GM18526 (cell line): ENCODE results near the gene CDK11B.

Experiments
- POLR2A ChIP-seq: IDR thresholded peaks from 3 replicates; pipeline ENCODE4 v1.6.1; 2011; ENCODE audit not compliant: insufficient read length; ENCODE audit errors: extremely low read depth

CDK11B gene

GRCh38 chr1:1606232-1606631, 52.6 kb downstream of the CDK11B start:
- no peak for TF ChIP-seq POLR2A

DNA sequence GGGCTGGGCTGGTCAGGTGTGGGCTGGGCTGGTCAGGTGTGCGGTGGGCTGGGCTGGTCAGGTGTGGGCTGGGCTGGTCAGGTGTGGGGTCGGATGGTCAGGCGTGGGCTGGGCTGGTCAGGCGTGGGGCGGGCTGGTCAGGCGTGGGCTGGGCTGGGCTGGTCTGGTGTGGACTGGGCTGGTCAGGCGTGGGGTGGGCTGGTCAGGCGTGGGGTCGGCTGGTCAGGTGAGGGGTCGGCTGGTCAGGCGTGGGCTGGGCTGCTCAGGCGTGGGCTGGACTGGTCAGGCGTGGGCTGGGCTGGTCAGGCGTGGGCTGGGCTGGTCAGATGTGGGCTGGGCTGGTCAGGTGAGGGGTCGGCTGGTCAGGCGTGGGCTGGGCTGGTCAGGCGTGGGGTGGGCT, 53.1 kb downstream of the CDK11B start:
- TF ChIP-seq POLR2A: no peak

GRCh38 chr1:1605034-1605591, 53.7 kb downstream of the CDK11B start:
- no peak for TF ChIP-seq POLR2A

DNA sequence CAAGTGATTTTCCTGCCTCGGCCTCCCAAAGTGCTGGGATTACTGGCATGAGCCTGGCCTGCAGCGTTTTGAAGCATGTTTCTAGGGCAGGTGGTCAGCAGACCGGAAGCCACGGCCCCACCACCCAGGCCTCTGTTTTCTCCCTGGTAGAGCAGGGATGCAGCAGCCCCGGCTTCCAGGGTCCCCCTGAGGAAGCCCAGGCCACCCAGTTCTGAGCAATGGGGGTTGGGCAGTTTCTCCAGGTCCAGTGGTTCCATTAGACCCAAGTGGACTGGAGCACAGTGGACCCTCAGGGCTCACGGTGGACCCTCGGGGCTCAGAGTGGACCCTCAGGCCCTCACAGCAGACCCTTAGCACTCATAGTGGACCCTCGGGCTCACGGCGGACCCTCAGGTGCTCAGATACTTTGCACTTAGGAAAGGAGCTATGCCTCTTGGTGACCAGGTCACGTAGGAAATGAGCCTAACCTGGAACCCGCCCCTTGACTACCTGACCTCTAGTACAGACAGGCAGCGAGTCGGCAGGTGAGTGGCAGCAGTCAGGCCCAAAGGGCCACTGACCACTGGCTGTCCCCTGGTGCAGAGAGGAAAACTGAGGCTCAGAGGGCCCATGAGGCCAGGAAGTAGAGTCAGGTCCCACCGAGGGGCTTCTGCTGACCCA, 54.3 kb downstream of the CDK11B start:
- no peak for TF ChIP-seq POLR2A

DNA sequence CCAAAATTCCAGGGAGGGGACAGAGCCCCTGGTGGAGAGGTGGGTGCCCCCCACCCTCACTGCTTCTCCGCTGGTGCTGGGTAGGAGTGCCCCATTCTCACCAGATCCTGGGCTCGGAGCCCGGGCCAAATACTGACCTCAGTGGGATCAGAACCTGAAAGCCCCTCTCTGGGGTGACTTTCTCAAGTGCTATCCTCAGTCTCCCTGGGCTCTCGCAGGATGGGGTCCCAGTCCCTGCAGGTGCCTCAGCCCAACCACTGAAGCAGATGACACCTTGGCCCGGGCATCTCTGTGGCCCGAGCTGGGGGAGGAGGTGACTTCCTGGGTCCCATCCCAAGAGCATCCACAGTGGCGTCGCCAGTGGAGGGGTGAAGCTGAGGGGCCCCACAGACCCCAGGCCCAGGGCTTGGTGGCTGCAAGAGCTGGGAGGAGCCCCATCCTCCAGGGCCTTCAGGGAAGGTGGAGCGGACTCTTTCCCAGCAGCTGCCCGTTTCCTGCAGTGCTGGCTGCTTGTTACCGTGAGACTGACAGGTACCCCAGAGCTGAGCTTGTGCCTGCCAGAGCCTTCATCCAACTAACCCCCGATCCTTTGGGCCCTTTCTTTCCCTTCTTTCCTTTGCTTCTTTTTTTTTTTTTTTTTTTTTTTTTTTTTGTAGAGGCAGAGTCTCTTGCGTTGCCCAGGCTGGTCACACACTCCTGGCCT, 55.0 kb downstream of the CDK11B start:
- TF ChIP-seq POLR2A: no peak

DNA sequence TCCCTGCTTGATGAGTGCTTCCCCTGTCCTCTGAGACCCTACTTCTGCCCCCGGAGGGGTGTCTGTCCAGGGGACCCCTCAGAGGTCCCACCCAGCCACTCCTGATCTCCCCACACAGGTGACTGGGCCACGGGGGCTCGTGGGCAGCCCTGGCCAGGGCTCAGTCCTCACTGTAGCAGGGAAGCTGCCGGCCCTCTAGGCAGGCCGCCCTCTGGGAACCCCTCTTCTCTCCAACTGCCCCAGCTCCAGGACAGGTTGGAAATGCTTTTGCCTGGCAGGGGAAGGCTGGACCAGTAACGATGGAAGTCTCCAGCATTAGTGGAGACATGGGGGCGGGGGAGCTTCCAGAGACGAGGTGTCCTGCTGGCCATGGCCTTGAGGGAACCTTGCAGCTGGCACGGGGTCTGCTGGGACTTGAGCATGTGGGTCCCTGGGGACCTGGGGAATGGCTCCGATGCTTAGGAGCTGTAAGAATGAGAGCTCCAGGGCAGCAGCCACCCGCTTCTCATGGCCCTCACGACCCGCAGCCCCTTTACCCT, 55.8 kb downstream of the CDK11B start:
- no peak for TF ChIP-seq POLR2A

DNA sequence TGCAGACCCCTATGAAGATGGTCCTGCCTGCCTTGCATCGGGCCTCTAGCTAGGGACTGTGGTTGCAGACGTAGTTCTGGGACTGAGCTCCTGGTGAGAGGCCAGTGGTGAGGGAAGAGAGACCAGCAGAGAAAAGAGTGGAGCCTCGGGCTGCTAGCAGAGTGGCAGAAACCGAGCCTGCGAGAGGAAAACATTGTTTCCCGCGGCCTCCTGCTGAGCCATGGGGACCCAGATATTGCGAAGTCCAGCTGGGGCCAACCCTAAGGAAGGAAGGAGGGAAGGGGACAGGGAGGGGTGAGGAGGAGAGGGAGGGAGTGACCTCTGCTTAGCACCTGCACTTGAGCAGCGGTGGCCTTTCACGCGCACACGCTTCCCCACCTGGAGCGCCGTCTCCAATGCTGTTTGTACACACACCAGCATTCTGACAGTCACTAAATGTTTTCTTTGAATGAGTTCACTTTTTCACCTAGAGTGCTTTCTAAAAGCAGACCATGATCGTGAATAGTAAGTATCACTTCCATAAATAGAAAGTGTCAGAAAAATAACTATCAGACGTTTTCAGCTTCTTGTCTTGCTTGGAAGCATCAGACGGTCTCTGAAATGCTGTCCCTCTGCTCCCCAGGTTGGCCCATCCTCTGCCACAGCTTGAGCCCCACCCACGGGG, 56.4 kb downstream of the CDK11B start:
- TF ChIP-seq POLR2A: no peak

- no peak for TF ChIP-seq POLR2A
Measured at GRCh38 chr1:1601564-1602303, 57.1 kb downstream of the CDK11B start.

DNA sequence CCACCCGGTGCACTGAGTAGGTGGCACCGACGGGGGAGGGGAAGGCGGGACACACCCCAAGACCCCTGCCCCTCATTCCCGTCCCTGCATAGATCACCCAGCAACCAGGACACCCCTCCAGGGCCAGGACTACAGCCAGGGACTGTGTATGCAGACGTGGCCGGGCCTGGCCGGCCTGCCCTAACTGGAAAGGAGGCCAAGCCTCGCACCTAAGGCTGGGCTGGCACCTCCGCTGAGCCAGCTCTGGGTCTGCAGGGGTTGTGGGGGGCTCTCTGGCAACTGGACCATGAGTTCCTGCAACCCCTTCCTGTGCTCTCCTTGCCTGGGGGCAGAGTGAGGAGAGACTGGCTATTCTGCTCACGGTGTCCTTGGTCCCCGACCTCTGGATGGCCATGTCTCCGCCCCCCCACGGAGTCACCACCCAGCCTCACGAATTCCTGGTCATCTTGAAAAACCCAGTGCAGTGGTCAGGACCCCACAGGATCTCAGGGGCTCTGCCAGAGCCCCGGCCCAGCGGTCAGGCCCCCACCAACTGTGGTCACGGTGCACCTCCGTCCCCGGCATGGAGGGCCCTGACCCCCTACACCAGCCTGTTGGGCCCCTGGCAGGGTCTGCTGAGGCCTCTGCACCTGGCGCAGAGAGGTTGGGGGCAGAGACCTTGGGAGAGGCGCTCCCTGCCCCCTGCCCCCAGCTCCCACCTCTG, 57.8 kb downstream of the CDK11B start:
- no peak for TF ChIP-seq POLR2A

- no peak for TF ChIP-seq POLR2A
Measured at GRCh38 chr1:1599935-1600860, 58.6 kb downstream of the CDK11B start, which contains the start of gene FNDC10. TSS of gene FNDC10 (minus strand) at chr1:1600135. CDS start at chr1:1600015, 120 bp downstream.

- TF ChIP-seq POLR2A: no peak
Measured at GRCh38 chr1:1599030-1599934, 59.5 kb downstream of the CDK11B start.

- TF ChIP-seq POLR2A: no peak
Measured at GRCh38 chr1:1598720-1599029, 60.1 kb downstream of the CDK11B start.
